SU-DHL-6 (cell line): ENCODE results near the gene FAM43B.

ENCODE experiments used
- H2AFZ ChIP-seq: fragments of 200-600 bp; sonication (generic); 2 replicates; pipeline ENCODE4 v1.6.1; 2014; ENCODE audit warnings: low read depth, mild to moderate bottlenecking, moderate library complexity, mixed read lengths, antibody characterized with exemption, low read length; ENCODE audit not compliant: severe bottlenecking
- H3F3A ChIP-seq: fragments of 200-600 bp; shearing (Covaris generic); 2 replicates; pipeline ENCODE4 v1.6.0; 2016; ENCODE audit warnings: antibody characterized with exemption, mild to moderate bottlenecking; ENCODE audit not compliant: insufficient read depth
- H3K27ac ChIP-seq: fragments of 200-600 bp; sonication (generic); 2 replicates; pipeline ENCODE4 v1.5.1; 2016; ENCODE audit warnings: low read depth, mild to moderate bottlenecking, low read length, moderate library complexity, mixed read lengths
- H3K27me3 ChIP-seq: fragments of 200-600 bp; sonication (generic), shearing (Covaris generic); 2 replicates; pipeline ENCODE4 v1.6.0; 2014; ENCODE audit warnings: mild to moderate bottlenecking, low read length
- H3K36me3 ChIP-seq: fragments of 200-600 bp; sonication (generic); 2 replicates; pipeline ENCODE4 v1.6.1; 2014; ENCODE audit warnings: mild to moderate bottlenecking, low read length, mixed read lengths
- H3K4me2 ChIP-seq: fragments of 300-600, 200-600 bp; shearing (Covaris generic), sonication (generic); 2 replicates; pipeline ENCODE4 v1.6.0; 2014; ENCODE audit warnings: low read length, low read depth, mild to moderate bottlenecking; ENCODE audit not compliant: poor library complexity, severe bottlenecking
- H3K4me3 ChIP-seq: fragments of 200-600 bp; sonication (generic); 2 replicates; pipeline ENCODE4 v1.5.1; 2014; ENCODE audit warnings: antibody characterized with exemption, low read length, mild to moderate bottlenecking, mixed read lengths; ENCODE audit not compliant: insufficient read depth, poor library complexity, severe bottlenecking
- H3K79me2 ChIP-seq: fragments of 200-600 bp; sonication (generic); 2 replicates; pipeline ENCODE4 v1.6.1; 2014; ENCODE audit warnings: mild to moderate bottlenecking, low read length, moderate library complexity; ENCODE audit not compliant: insufficient read depth
- H3K9ac ChIP-seq: fragments of 200-600 bp; sonication (generic); 2 replicates; pipeline ENCODE4 v1.7.0; 2014; ENCODE audit warnings: mild to moderate bottlenecking, low read length
- H3K9me2 ChIP-seq: fragments of 200-600 bp; sonication (generic); replicated peaks from 2 replicates; pipeline ENCODE4 v1.6.1; 2014; ENCODE audit warnings: low read length; ENCODE audit not compliant: insufficient read depth
- H3K9me3 ChIP-seq: fragments of 200-600 bp; sonication (generic); 2 replicates; pipeline ENCODE4 v1.6.1; 2014; ENCODE audit warnings: low read length, mixed read lengths; ENCODE audit not compliant: insufficient read depth
- H4K20me1 ChIP-seq: fragments of 200-600 bp; sonication (generic); 2 replicates; pipeline ENCODE4 v1.6.1; 2014; ENCODE audit warnings: low read depth, mild to moderate bottlenecking, antibody characterized with exemption, low read length, moderate library complexity, mixed read lengths
- EZH2phosphoT487 ChIP-seq: fragments of 200-600 bp; sonication (generic), shearing (Covaris generic); conservative IDR thresholded peaks from 2 replicates; pipeline ENCODE4 v1.6.1; 2018; ENCODE audit warnings: mild to moderate bottlenecking, antibody characterized with exemption, low read length, moderate library complexity, mixed read lengths
- TF ChIP-seq, protein P1 (sequence below): fragments of 200-600 bp; sonication (generic); IDR thresholded peaks from one replicate; pipeline ENCODE4 v1.5.1; 2017; ENCODE audit warnings: antibody characterized with exemption, mild to moderate bottlenecking, low read length, moderate library complexity; ENCODE audit not compliant: insufficient read depth, poor library complexity, severe bottlenecking

FAM43B gene

DNA sequence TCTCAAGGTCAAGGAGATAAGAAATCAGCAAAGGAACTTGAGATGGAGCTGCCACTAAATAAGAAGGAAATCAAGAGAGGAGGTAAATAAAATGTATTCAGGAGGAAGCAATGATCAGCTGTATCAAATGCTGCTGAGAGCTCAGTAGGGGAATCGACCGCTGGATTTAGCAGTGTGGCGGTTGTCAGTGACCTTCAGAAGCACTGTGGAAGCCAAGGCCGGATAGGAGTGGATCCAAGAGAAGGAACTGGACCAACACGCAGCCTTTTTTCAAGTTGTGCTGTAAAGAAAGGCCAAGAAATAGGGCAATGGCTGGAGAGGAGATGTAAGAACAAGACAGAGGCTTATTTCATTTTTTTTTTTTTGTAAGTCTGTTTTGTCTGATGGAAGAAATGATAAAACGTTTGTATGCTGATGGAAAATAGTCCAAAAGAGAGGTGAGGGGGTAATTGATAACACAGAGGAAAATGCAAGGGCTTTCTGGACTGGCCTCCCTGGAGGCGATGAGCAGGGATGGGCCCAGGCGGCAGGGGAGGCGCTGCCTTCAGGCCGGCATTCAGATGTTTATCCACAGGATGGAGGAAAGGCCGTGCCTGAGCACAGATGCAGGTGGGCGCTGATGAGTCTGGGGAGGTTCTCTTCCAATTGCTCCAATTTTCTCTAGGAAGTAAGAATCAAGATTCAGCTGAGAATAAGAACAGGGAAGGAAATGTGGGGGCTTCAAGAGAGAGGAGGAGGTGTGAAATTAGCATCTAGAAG lies 17.5 kb upstream of the FAM43B start:
- no peak overlapping the region for H2AFZ ChIP-seq
- no peaks in the 10 kb centered on the region for H3K27me3 ChIP-seq
- H3K4me3 ChIP-seq = no peak overlapping the region
- H4K20me1 ChIP-seq = no peaks in the 10 kb centered on the region
- no peak overlapping the region for H3K4me2 ChIP-seq
- H3K79me2 ChIP-seq = no peaks in the 10 kb centered on the region
- no peaks in the 10 kb centered on the region for H3K9me2 ChIP-seq
- H3K9me3 ChIP-seq = no peaks in the 10 kb centered on the region
- no peak for TF ChIP-seq EZH2phosphoT487
- TF ChIP-seq, protein P1, sequence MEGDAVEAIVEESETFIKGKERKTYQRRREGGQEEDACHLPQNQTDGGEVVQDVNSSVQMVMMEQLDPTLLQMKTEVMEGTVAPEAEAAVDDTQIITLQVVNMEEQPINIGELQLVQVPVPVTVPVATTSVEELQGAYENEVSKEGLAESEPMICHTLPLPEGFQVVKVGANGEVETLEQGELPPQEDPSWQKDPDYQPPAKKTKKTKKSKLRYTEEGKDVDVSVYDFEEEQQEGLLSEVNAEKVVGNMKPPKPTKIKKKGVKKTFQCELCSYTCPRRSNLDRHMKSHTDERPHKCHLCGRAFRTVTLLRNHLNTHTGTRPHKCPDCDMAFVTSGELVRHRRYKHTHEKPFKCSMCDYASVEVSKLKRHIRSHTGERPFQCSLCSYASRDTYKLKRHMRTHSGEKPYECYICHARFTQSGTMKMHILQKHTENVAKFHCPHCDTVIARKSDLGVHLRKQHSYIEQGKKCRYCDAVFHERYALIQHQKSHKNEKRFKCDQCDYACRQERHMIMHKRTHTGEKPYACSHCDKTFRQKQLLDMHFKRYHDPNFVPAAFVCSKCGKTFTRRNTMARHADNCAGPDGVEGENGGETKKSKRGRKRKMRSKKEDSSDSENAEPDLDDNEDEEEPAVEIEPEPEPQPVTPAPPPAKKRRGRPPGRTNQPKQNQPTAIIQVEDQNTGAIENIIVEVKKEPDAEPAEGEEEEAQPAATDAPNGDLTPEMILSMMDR = no peak
- no peaks in the 10 kb centered on the region for H3K36me3 ChIP-seq
- H3F3A ChIP-seq = no peaks in the 10 kb centered on the region
- no peak overlapping the region for H3K9ac ChIP-seq
- H3K27ac ChIP-seq = no peak overlapping the region

DNA sequence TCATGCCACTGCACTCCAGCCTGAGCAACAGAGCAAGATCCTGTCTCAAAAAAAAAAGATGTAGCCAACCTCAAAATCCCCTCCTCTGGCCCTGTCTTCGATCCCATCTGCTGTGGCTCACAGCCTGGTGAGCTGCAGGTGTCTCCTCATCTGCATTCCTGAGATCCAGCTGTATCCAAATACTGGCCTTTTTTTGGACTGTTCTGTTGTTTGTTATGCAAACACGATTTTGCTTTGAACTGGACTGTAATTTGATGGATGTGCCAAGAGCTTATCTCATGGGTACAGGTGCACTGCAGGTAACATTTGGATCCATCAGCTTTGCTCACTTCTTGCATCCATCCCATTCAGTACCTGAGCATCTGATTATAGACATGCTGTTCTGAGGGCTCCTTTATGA lies 14.1 kb upstream of the FAM43B start:
- H4K20me1 ChIP-seq = no peaks in the 10 kb centered on the region
- H3K4me2 ChIP-seq = no peak overlapping the region
- H2AFZ ChIP-seq = no peak overlapping the region
- H3K79me2 ChIP-seq = no peaks in the 10 kb centered on the region
- H3K4me3 ChIP-seq = no peak overlapping the region
- TF ChIP-seq EZH2phosphoT487 = no peak
- TF ChIP-seq, protein P1 = no peak
- H3F3A ChIP-seq = no peaks in the 10 kb centered on the region
- no peaks in the 10 kb centered on the region for H3K9me2 ChIP-seq
- no peaks in the 10 kb centered on the region for H3K27me3 ChIP-seq
- no peaks in the 10 kb centered on the region for H3K9me3 ChIP-seq
- no peak overlapping the region for H3K27ac ChIP-seq
- H3K9ac ChIP-seq = no peak overlapping the region
- H3K36me3 ChIP-seq = no peaks in the 10 kb centered on the region

DNA sequence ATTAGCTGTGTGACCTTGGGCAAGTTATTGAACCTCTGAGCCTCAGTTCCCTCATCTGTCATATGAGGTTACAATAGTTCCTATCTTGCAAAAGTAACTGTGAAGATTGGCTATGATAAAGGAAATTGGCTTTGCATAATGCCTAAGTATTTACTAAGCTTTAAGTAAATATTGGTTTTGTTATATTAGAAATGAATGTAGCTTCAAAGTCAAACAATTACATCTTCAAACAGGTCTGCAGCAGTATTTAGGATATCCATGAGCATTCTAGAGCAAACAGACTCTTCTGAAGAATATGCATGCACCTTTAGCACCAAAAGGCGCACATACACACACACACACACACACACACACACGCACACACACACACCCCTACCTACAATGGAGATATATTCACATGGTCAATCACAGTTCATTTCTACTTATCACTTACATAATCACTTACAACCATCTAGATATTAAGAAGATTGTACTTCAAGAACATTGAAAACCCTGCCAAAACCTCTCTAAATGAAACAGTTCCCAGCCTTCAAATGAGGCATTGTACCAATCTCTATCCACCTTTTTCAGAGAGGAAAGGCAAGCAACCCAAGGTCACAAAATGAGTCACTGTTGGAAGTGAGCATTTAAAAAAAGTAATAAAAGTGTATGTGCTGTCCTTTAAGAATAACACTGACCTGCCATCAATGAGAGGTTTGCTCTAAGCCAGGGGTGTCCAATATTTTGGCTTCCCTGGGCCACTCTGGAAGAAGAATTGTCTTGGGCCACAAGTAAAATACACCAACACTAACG lies 13.4 kb upstream of the FAM43B start:
- no peak overlapping the region for H3K4me3 ChIP-seq
- TF ChIP-seq, protein P1 = no peak
- TF ChIP-seq EZH2phosphoT487 = no peak
- no peaks in the 10 kb centered on the region for H3K27me3 ChIP-seq

More for the DNA sequence above, 13.4 kb upstream of the FAM43B start:
- Histone ChIP-seq H3K9ac (no peak overlapping the region), H2AFZ (no peak overlapping the region), H4K20me1 (no peaks in the 10 kb centered on the region), H3F3A (no peaks in the 10 kb centered on the region), H3K9me3 (no peaks in the 10 kb centered on the region), H3K4me2 (no peak overlapping the region), H3K36me3 (no peaks in the 10 kb centered on the region), H3K79me2 (no peaks in the 10 kb centered on the region), H3K9me2 (no peaks in the 10 kb centered on the region), H3K27ac (no peak overlapping the region)
